Raji (cell line): ENCODE results near the gene CD72.

Experiments
- POLR2A ChIP-seq: IDR thresholded peaks from 2 replicates; pipeline ENCODE4 v1.6.1; 2011; ENCODE audit warnings: low read depth, low read length, control low read depth; ENCODE audit not compliant: insufficient read depth

The CD72 gene

DNA sequence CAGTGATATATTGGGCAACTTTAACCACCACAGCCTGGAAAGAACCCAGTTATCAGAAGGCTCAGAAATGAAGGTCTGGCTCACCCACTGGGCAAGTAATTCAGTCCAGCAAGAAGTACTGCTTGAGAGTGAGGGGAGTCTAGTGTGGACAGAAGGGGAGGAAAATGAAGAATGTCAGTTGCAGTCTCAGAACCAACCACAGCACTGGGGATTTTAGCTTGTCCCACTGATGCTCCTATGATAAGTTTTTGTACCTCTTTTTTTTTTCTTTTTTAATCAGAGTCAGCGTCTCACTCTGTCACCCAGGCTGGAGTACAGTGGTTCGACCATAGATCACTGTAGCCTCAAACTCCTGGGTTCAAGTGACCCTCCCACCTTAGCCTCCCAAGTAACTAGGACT lies 9.4 kb upstream of the CD72 start:
- no peak for TF ChIP-seq POLR2A

DNA sequence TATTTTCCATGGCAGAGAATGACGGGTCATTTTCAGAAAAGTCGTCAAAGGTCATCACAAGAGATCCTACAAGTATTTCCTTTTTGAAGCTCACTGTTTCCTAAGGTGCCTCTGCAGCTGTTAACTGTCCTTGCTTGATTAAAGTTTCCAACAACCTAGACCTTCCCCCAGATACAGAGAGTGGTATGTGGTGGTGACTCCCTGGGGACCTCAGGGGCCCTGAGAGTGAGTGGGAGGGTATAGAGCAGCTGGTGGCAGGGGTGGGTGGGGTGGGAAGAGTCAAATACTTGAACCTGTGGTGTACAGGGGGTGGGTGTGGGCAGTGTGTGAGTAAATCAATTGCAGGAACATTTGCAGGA lies 1.6 kb upstream of the CD72 start:
- no peak for TF ChIP-seq POLR2A

DNA sequence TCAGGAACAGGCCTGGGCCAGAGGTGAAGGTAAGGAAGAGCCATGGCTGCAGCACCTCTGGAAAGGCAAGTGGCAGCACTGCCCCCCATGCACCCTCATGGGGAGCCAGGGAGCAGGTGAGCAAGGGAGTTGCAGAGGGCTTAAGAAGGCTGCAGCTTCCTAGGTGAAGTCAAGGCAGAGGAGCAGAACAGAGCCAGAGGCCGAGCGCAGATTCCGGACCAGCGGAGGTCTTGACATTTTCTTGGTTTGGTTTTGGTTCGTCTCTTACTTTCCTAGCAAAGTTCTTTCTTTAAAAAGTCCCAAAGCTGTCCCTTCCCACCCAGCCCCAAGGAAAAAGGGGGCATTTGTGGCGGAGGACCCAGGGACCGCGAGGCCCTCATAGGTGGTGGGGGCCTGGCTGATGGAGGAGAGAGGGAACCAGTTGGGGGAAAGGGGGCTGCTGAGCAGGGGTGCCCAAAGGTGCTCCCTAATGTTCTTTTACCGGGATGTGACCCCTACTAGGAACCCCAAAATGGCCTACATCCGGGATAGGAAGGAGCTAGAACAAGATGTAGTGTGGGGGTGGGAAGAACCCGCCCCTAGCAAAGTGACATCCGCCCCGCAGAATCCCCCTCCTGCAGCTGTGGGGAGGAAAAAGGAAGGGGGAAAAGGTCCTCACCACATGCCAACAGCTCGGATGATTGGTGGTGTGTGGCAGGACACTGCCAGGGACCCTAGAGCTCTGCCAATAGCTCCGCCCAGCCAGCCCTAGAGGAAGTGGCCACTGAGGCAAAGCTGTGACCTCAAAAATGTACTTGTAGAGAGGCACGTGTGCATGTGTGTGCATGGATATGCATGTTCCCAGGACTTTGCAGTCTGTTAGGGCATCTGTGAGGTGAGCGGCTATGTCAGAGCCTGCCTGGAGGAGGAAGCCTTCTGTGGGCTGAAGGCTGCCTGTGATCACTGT lies 914 bp upstream of the CD72 start:
- TF ChIP-seq POLR2A: no peak; the same call in none of the 2 replicates

DNA sequence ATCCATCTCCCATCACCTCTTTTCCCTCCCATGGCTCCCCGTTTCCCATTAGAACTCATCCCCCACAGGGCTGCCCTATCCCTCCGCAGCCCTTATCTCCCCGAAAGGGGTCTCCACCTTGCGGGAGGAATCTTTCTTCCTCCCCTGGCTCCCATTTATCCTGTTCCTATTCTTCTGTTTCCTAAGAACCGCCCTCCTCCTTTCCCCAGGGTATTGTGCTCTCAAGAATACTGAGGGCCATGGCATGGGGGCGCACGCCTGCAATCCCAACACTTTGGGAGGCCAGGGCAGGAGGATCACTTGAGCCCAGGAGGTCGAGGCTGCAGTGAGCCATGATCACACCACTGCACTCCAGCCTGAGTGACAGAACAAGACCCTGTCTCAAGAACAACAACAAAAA lies 665 bp downstream of the CD72 start:
- TF ChIP-seq POLR2A: no peak

DNA sequence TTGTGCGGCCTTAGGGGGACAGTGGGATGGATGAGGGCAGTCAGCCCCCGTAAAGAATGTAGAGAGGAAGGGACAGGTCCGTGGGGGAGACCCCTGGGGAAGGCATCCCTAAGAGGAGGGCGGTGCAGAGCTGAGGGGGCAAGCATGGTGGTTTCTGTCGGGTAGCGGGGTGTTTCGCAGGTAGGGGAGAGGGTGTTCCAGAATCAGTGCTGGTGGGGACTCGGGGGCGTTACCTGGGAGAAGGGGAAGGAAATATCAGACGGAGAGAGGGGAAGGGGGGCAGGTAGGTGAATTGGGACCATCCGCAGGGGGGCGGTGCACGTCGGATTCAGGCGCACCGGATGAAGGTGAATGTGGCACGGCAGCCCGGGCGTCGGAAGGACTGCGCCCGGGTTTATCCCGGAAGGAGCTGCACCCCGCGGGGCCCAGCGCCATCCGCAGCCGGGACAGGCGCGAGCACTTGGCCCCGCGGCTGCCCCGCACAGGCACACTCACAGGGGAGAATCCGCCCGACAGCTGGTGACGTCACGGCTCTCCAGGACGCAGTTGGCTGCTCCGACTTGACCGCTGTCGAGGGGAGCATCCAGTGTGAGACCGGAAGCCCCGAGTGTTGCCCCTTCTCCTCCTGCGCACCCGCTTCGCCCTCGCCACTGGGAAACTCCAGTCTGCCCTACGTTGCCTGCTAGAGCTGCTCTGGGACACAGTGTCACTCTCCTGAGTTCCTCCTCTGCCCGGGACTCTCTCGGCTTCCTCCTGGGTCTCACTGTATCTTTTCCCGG lies 1.3 kb downstream of the CD72 start:
- no peak for TF ChIP-seq POLR2A

DNA sequence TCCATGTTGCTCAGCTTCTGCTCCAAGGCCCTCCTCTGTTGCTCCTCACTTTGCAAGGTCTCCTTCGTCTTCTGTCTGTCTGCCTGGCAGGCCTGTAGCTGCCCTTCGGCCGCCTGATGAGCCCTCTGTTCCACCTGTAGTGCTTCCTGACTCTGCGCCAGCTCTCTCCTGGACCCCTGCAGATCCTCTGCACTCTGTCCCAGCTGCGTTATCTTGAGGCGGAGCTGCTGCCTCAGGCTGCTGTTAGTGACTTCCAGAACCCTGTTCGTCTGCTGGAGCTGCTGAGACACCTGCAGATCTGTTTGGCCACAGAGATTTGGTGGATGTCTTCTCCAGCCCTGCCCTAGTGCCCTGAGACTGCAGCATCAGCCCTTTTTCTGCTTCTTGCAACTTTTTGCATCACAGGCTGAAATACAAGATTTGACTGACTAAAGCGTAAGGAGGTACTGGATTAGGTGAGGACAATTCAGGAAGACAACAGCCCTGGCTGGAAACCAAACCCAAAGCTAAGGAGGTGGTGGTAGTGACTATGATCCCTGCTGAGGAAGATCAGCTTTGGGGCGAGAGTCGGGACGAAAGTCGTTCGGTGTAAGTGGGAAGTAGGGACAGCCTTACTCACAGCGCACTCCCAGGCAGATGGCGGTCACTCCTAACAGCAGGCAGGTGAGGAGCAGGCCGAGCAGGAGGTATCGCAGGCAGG lies 2.1 kb downstream of the CD72 start:
- no peak for TF ChIP-seq POLR2A

DNA sequence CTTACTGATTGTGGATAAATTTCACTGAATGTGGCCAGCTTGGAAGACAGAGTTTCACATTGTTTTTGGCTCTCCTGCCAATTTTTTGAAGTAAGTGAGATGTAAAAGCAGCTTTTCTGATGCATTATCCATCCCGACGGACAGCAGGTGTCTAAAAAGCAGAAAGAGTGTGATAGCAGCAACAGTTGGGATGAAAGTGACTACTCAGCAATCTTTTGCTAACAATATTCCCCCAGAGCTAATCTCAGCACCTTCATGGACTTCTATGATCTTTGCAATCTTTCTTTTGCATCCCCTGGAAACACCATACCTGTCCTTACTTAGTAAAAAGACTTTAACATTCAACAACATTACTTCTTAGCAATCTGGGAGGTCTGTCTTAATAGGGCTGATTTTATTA lies 5.4 kb downstream of the CD72 start:
- TF ChIP-seq POLR2A: no peak

DNA sequence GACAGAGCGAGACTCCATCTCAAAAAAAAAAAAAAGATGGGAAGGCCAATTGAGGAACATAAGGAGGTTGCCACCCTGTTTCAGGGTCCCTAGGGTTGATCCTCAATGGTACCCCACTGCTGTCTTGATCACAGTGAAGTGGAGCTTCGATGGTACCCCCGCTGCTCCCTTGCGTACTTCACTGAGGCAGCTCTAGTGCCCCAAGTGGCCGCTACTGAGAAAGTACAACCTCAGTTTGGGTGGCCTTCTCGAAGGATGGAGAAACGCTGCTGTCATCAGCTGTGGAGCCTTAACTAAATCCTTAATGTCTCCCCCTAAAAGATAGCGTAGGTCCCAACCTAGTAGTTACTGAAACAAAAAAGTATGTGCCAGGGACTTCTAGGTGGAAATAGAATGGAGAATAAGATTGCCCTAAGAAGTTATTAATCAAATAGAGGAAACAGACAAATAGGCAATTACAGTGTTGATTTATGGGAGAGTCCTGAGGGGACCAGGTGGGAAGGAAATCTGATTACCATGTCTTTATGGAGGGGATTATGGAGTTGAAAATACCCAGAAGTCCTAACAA lies 6.9 kb downstream of the CD72 start:
- no peak for TF ChIP-seq POLR2A

DNA sequence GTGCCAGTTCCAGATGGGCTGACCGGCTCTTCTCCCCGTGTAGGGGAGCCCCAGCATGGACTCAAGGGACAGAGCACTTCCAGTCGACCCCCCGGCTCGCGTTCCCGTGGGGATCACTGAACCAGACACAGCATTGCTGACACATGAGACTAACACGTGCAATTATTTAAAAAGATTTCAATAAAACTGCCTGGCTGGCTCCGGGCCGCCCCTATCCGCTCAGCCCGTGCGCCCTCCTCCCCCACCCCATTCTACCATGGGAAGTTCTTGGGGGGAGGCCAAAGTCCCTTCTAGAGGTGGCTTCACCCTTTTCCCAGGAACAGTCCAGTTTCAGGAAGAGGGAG lies 8.4 kb downstream of the CD72 start:
- TF ChIP-seq POLR2A: no peak

DNA sequence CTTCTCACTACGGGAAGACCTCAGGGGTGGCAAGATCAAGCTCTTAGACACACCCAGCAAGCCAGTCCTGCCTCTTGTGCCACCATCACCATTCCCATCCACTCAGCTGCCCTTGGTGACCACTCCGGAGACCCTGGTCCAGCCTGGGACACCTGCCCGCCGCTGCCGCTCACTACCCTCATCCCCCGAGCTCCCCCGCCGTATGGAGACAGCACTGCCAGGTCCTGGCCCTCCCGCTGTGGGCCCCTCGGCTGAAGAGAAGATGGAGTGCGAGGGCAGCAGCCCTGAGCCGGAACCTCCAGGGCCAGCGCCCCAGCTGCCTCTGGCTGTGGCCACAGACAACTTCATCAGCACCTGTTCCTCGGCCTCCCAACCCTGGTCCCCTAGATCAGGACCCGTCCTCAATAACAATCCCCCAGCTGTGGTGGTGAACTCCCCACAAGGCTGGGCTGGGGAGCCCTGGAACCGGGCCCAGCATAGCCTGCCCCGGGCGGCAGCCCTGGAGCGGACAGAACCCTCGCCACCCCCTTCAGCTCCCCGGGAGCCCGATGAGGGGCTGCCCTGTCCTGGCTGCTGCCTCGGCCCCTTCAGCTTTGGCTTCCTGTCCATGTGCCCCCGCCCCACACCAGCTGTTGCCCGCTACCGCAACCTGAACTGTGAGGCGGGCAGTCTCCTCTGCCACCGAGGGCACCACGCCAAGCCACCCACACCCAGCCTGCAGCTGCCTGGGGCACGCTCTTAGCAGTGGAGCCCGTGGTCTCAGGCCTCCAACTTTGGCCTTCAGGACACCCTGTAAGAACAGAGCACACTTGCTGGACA lies 9.0 kb downstream of the CD72 start:
- no peak for TF ChIP-seq POLR2A

DNA sequence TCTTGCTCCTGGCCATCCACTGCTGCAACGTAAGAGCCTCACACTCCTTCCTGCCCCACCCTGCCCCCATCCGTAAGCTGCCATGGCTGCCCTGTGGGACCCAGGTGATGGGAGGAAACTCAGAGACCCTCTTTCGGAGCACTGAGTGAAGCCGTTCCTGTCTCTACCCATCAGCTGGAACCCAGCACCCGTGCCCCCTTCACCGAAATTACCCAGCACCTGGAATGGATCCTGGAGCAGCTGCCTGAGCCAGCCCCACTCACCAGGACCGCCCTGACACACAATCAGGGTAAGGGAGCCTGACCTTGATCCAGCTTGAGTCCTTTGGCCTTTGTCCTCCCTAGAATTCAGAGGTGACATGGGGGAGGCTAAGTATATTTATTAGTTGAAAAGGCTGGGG lies 10.0 kb downstream of the CD72 start:
- TF ChIP-seq POLR2A: no peak

DNA sequence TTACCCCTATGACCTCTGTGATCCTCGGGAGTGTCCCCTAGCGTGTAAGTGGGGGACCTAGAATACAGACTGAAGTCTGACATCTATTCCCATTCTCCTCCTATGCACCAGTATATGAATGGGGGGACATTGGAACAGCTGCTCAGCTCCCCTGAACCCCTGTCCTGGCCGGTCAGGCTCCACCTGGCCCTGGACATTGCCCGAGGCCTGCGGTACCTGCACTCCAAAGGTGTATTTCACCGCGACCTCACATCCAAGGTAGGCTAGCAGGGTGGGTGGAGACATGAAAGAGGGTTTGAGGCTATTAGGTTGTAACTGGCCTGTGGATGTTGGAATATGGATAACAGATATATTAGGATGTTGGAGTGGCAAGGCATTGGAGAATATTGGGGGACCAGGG lies 11.5 kb downstream of the CD72 start:
- TF ChIP-seq POLR2A: no peak

DNA sequence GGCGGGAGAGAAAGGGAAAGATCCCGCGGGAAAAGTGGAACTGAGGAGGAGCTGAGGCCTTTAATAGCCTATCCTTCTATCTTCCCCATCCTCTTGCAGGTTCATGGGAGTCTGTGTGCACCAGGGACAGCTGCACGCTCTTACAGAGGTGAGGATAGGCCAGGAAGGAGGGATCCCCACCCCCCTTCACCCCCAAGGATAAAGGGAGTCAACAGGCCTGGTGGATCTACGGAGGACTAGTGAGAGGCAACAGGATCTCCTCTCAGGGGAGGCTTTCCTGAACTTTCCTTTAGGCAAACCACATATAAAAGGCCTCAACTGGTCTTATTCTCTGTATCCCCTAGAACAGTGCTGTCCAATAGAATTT lies 12.1 kb downstream of the CD72 start:
- no peak for TF ChIP-seq POLR2A

DNA sequence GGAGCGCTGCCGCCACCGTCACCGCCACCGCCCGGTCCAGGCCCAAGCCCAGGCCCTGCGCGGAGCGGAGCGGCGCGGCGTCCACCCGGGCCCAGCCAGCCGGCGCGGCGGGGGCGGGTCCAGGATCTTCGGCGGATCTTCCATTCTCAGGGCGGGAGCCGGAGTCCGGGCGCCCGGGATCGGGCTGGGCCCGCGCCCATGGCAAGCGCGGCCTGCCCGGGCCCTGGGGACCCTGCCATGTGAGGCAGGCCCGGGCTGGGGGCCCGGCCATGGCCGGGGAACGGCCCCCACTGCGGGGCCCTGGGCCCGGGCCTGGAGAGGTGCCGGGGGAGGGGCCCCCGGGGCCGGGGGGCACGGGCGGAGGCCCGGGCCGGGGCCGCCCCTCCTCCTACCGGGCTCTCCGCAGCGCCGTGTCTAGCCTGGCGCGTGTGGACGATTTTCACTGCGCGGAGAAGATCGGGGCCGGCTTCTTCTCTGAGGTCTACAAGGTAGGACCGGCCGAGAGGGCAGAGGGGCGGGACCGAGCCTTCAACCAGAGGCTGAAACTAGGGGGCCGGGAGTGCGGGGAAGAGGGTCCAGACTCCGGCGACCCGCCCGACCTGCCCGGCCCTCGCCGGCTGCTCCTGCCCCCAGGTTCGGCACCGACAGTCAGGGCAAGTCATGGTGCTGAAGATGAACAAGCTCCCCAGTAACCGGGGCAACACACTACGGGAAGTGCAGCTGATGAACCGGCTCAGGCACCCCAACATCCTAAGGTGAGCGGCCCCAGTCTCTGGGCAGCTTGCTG lies 12.7 kb downstream of the CD72 start:
- TF ChIP-seq POLR2A: no peak
